H1 (cell line): ENCODE results near the gene ATAD3A. TPM values are rescaled to one million over a fixed set of nuclear protein-coding genes. Genes with fewer than 3 reads are reported as not detected.

ENCODE experiments used
- FOSL1 ChIP-seq: IDR thresholded peaks from 2 replicates; pipeline ENCODE4 v1.6.1; 2011; ENCODE audit warnings: mild to moderate bottlenecking, low read depth, low read length, moderate library complexity; ENCODE audit not compliant: insufficient read depth
- HDAC2 ChIP-seq, 2 experiments: fragments of 300-600 bp in 1 of 2; sonication (generic) in 1 of 2; IDR thresholded peaks; 2 replicates each; pipeline ENCODE4 v1.6.1; 2011 to 2012; ENCODE audit warnings: low read depth in 2 of 2, low read length in 2 of 2, mild to moderate bottlenecking in 2 of 2, moderate library complexity in 2 of 2, borderline replicate concordance in 1 of 2, inconsistent platforms in 1 of 2
- POLR2AphosphoS5 ChIP-seq: IDR thresholded peaks from 2 replicates; pipeline ENCODE4 v1.6.1; 2011; ENCODE audit warnings: low read depth, low read length
- RAD21 ChIP-seq, 2 experiments: IDR thresholded peaks in 1 of 2; conservative IDR thresholded peaks in 1 of 2; 2 replicates each; pipeline ENCODE4 v1.6.1; 2011; ENCODE audit warnings: low read depth in 2 of 2, low read length in 2 of 2, improper control_type of control experiment in 1 of 2, inconsistent platforms in 1 of 2, mild to moderate bottlenecking in 1 of 2, moderate library complexity in 1 of 2
- TCF12 ChIP-seq: IDR thresholded peaks from 2 replicates; pipeline ENCODE4 v1.6.1; 2011; ENCODE audit warnings: low read depth, mild to moderate bottlenecking, low read length
- polyA plus RNA-seq, 7 experiments: library from polyadenylated mRNA; depleted of rRNA in 3 of 7; stranded (reverse) in 5 of 7; unstranded in 2 of 7; fragments of >200 nt in 5 of 7; fragments of 200-250 nt in 2 of 7; gene quantifications; 1 replicate in 5 of 7; 2 replicates in 1 of 7; 4 replicates in 1 of 7; pipeline versions ENCODE4 v1.2.1 to v1.2.3, GENCODE V29; 2011 to 2013; ENCODE audit warnings: missing spikeins in 2 of 7, mixed read lengths in 2 of 7
- total RNA-seq: library from RNA; stranded (reverse); fragmentation: NEBNext Ultra II Directional; extraction: Animal tissue kit (Norgen Biotek cat#: 25700); gene quantifications from 2 replicates; pipeline ENCODE4 v1.2.1, GENCODE V29; 2021
- TF ChIP-seq, protein P1 (sequence below): fragments of 300-600 bp; sonication (generic); IDR thresholded peaks from 2 replicates; pipeline ENCODE4 v1.7.1; 2012; ENCODE audit warnings: low read length, moderate library complexity, mild to moderate bottlenecking, inconsistent platforms; ENCODE audit not compliant: insufficient replicate concordance

Gene ATAD3A
- total and polyA plus RNA-seq, 2 of the 8 experiments (the other 6 are each of a cell fraction or from before 2014, with no cell fraction given) = 28.3 to 64.7 TPM

DNA sequence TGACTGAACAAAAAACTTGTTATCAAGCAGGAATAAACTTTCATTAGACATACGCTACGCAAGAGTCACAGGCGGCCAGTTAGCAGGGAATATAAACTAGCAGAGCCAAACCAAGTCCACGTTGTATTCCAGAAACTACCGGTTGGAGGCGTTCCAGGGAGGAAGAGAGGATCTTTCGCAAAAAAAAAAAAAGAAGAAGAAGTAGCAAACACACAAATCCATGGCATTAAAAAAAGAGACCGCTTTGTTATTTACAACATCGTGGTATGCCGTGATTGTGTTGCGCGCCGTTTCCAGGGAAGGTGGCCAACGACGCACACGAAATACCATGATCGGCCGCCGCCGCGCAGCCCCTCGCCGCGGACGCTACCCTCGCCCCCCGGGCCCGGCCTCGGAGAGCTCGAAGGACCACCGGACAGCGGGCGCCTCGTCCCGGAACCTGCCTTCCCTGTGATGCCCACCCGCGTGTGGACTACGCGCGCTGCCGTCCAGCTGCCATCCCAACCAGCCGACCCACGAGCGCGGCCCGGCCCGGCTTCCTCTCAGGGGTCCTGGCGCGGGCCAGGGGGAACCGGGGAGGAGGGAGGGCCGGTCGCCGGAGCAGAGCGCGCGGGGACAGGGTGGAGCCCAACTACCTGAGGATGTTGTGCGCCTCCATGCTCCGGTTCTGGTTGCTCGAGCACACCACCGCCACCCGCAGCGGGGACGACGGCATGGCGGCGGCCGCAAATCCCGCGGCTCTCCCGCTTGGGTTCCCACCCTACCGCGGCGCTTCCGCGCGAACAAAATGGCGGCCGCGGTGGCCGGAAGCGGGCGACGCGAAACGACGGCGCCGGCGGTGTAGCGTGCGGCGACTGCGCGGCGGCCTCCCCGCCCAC is 62.1 kb downstream of the ATAD3A start (continued):
- TF ChIP-seq POLR2AphosphoS5 = peak; percentile 83
- TF ChIP-seq FOSL1 = no peak
- TF ChIP-seq, protein P1, sequence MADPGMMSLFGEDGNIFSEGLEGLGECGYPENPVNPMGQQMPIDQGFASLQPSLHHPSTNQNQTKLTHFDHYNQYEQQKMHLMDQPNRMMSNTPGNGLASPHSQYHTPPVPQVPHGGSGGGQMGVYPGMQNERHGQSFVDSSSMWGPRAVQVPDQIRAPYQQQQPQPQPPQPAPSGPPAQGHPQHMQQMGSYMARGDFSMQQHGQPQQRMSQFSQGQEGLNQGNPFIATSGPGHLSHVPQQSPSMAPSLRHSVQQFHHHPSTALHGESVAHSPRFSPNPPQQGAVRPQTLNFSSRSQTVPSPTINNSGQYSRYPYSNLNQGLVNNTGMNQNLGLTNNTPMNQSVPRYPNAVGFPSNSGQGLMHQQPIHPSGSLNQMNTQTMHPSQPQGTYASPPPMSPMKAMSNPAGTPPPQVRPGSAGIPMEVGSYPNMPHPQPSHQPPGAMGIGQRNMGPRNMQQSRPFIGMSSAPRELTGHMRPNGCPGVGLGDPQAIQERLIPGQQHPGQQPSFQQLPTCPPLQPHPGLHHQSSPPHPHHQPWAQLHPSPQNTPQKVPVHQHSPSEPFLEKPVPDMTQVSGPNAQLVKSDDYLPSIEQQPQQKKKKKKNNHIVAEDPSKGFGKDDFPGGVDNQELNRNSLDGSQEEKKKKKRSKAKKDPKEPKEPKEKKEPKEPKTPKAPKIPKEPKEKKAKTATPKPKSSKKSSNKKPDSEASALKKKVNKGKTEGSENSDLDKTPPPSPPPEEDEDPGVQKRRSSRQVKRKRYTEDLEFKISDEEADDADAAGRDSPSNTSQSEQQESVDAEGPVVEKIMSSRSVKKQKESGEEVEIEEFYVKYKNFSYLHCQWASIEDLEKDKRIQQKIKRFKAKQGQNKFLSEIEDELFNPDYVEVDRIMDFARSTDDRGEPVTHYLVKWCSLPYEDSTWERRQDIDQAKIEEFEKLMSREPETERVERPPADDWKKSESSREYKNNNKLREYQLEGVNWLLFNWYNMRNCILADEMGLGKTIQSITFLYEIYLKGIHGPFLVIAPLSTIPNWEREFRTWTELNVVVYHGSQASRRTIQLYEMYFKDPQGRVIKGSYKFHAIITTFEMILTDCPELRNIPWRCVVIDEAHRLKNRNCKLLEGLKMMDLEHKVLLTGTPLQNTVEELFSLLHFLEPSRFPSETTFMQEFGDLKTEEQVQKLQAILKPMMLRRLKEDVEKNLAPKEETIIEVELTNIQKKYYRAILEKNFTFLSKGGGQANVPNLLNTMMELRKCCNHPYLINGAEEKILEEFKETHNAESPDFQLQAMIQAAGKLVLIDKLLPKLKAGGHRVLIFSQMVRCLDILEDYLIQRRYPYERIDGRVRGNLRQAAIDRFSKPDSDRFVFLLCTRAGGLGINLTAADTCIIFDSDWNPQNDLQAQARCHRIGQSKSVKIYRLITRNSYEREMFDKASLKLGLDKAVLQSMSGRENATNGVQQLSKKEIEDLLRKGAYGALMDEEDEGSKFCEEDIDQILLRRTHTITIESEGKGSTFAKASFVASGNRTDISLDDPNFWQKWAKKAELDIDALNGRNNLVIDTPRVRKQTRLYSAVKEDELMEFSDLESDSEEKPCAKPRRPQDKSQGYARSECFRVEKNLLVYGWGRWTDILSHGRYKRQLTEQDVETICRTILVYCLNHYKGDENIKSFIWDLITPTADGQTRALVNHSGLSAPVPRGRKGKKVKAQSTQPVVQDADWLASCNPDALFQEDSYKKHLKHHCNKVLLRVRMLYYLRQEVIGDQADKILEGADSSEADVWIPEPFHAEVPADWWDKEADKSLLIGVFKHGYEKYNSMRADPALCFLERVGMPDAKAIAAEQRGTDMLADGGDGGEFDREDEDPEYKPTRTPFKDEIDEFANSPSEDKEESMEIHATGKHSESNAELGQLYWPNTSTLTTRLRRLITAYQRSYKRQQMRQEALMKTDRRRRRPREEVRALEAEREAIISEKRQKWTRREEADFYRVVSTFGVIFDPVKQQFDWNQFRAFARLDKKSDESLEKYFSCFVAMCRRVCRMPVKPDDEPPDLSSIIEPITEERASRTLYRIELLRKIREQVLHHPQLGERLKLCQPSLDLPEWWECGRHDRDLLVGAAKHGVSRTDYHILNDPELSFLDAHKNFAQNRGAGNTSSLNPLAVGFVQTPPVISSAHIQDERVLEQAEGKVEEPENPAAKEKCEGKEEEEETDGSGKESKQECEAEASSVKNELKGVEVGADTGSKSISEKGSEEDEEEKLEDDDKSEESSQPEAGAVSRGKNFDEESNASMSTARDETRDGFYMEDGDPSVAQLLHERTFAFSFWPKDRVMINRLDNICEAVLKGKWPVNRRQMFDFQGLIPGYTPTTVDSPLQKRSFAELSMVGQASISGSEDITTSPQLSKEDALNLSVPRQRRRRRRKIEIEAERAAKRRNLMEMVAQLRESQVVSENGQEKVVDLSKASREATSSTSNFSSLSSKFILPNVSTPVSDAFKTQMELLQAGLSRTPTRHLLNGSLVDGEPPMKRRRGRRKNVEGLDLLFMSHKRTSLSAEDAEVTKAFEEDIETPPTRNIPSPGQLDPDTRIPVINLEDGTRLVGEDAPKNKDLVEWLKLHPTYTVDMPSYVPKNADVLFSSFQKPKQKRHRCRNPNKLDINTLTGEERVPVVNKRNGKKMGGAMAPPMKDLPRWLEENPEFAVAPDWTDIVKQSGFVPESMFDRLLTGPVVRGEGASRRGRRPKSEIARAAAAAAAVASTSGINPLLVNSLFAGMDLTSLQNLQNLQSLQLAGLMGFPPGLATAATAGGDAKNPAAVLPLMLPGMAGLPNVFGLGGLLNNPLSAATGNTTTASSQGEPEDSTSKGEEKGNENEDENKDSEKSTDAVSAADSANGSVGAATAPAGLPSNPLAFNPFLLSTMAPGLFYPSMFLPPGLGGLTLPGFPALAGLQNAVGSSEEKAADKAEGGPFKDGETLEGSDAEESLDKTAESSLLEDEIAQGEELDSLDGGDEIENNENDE = no peak
- TF ChIP-seq HDAC2 (IDR thresholded peaks at IDR 0.05; ENCODE audit: borderline replicate concordance in 1 of 2, low read depth in 2 of 2, low read length in 2 of 2) = no peak
- TF ChIP-seq TCF12 = no peak
- peak in 1 of 2 experiments; percentile 2; a peak in 1 of 4 replicates for TF ChIP-seq RAD21 (IDR thresholded peaks at IDR 0.05 in 1 of 2, conservative IDR thresholded peaks at IDR 0.05 in 1 of 2; ENCODE audit: low read depth in 2 of 2, low read length in 2 of 2)
